Islet precursor cell (in vitro differentiated cells): ENCODE measurements around the gene CTSH.
A peak's percentile ranks its signal among the peaks of the same experiment; 100 is the strongest.

ENCODE experiments used
- DNase-seq: peaks from one replicate; pipeline ENCODE4 v3.0.0-alpha.2; 2018

CTSH gene

DNA sequence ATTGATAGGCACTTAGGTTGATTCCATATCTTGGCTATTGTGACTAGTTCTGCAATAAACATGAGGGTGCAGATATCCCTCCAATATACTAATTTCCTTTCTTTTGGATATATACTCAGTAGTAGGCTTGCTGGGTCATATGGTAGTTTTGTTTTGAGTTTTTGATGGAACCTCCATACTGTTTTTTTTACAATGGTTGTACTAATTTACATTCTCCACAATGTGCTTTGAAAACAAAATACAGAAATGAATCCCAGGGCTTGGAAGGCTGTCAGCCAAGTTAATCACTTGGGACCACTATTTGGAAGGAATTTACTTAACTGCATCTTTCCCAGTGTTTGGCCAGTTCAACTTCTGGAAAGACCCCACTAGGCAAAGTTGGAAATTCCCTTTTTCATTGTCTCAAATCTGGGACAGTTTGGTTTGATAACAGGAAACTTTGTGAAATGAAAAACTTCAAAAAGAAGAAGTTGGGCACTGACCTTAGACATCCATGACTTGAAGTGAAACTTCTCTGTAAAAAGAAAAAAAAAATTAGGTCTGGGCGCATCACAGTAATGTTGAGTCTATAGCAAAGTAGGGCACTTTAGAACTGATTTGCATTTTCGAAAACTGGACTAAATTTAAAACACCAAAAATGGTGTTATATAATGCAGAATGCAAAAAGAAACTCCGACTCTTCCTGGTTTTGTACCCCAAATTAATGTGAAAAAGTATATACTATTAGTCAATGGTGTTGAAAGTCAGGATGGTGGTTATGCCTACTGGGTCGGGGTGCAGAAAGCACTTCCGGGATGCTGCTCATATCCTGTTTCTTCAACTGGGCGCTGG is 6.0 kb downstream of the CTSH start:
- DNase-seq, result no peak

DNA sequence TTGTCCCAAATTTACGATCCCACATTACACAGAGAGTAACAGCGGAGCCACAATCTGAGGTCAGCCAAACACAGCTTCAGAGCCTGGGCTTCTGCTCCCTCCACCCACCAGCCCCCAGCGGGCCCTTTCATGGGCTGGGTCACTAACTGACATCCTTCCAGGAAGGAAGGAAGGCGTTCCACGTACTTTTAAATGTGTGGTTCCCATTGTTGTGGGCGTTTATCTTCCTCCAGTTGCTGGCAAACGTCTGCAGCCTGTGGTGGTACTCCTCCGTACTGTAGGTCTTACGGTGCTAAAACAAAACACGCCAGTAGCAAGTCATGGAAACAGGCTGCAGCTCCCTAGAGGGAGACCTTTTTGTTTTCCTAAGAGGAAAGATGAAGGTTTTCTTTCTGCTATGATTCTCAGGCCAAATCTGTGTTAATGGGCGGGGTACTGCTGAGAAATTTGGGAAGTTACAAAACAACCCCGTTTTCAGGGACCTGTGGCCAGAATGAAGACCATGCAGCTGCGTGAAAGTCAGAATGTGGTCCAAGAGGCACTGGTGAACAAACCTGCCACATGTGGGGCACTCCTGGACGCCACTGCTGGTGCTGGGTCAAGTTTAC is 7.6 kb downstream of the CTSH start:
- DNase-seq, result peak; percentile 41

DNA sequence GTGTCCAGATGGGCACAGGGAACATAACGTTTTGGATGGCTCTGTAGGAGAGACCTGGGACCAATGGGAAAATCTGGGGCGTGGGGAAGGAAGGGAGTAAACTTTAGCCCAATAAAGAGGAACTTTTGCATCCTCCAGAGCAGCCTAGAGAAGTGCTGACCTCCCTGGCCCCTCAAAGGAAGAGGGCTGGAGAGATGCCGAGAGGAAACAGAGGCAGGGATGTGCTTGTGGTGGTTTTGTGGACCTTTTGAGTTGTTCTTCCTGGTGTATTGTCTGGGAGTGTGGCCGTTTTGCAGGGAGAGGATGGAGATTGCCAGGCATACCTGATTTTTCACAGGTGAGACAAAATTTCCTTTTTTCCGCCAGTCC is 10.2 kb downstream of the CTSH start:
- DNase-seq, result no peak

DNA sequence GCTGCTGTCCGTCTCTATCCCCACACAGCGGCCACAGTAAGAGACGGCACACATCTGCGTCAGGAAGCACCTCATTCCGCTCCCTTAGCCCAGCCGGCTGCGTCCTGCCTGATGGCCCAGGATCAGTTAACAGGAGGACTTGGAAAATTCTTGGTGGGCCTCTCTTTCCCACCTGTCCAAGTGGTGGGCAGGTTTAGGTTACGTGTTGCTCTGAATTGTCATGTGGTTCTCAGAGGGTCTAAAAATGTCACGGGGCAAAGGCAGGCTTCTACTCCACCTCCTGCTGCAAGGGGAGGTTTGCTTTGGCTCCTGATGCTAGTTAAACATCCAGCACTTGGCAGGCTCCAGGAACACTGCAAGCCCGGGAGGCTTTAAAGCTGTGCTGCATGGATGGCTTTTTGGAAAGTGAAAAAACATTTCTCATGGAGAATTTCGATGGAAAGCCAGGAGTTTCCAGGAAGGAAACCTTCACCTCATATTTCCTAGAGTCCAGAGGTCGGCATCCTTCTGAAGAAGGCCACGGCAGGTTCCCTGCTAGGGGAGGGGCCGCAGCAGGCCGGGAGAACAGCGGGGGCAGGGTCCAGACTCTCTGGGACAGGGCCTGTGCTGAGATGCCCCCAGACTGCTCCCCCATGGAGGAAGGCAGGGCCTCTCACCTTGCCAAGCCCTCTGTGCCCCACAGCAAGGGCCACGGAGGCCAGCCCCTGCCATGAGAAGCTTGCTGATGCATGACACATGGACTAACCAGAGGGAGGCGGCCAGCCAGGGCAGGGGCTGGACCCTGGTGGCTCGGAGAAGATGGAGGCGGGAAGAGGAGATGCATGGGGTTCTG is 10.8 kb downstream of the CTSH start:
- DNase-seq, result peak; percentile 54

DNA sequence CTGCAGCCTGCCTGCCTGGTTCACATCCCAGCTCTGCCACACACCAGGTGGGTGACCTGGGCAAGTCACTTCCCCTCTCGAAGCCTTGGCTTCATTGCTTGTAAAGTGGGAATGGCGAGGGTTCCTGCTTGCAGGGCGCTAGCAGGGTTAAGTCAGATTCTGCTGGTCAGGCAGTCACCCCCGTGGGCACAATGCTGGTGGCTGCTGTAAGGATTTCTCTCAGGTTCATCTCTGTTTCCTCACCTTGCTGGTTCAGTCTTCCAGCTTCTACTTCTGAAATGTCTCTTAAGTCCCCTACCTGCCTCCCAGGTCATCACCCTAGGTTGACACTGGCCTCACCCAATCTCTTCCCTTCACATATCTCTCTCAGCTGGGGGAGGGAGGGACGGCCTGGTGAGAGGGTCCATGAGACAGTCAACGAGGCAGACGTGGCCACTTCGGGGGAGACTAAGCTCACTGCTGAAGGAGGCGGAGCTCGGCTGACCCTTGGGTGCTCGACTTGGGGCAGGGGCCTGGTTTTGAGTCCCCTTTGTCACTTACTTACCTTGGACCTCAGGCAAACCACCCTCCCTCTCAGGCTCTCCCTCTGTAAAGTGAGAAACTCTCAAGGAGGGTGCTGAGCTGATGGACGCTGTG is 11.5 kb downstream of the CTSH start:
- DNase-seq, result peak; percentile 42

DNA sequence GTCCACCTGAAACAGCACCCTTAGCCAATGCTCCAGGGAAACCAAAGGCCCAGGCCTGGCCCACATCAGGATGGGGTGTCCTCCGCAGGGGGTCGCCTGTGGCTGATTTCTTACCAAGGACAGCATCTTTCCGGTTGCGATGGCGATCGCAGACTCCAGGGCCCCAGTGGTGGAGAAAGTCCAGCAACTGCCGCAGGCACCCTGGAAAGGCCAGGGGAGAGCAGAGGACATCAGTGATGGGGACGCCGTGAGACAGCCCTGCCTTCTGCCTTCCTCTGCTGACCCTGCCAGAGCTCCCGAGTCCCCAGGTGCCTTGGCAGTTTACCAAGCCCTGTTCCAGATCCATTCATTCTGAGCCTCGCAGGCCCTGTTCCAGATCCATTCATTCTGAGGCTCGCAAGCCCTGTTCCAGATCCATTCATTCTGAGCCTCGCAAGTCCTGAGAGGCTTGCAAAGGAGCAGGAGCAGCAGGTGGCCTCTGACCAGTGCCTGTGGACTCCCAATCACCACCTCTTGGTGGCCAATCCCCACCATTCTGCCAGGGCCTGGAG is 12.5 kb downstream of the CTSH start:
- DNase-seq, result peak; percentile 43

DNA sequence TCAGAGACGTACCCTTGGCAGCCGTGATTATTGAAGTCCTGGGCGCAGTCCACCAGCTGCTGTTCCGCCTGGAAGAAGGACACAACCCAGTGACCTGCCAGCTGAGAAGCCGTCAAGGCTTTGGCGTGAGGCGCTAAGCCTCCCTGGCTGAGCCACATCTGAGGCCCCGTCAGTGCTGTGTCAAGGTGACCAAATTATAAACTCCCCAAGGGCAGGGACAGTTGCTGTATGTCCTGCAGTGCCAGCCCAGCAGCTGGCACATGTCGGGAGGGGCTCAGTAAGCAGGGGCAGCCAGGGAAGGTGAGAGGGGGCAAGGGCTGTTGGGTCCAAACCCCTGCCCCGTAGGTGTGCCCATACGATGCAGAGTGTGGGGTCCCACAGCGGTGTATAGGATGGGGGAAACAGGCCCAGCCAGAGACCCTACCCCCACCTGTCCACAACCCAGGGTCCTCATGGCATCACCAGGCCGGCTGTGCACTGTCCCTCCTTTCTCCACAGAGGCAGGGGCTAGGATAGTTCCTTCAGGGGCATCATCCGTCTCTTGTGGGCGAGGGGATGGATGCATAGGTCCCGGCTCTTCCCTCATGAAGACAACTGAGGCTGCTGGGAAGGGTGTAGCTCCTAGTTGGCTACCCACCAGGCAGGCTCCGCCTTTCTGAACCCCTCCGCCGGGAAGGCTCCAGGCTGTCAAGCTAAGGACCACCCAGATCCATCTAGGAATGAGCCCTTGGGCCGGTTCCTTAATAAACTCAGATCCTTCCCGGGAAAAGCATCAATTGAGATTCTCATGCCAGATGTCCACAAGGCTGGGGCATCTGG is 13.2 kb downstream of the CTSH start:
- DNase-seq, result peak; percentile 42

DNA sequence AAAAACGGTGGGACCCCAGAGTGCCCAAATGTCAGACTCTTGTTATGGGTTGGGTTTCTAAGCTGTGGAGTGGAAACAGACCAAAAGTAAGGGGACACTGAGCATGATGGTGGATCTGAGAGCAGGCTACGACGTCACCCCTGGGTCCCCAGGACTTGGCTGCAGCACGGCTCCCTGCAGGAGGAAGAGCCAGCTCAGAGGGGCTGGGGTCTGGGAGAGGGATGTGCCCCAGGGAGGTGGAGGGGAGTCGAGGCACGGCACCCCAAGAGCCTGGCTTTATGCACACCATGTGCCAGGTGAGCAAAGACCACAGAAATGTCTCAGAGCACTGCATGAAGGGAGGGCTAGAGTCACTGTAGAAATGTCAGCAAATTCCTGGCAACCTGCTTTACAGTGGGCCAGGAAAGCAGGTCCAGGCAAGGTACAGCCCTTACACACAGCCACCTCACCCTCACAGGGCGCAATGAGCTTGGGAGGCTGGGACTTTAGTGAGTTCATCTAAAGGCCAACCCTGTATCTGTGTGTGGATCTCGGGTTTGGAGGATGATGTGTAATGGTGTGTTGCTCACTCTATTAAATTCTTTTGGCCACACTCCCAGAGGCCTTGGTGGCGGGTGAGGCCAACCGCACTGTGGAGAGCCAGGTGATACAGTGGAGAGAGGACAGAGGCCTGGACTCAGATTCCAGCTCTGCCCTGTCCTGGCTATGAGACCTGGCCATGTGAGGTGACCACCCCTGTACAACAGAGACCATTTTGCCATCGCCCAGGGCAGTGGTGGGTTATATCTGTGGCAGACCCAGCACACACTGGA is 14.1 kb downstream of the CTSH start:
- DNase-seq, result peak; percentile 47

DNA sequence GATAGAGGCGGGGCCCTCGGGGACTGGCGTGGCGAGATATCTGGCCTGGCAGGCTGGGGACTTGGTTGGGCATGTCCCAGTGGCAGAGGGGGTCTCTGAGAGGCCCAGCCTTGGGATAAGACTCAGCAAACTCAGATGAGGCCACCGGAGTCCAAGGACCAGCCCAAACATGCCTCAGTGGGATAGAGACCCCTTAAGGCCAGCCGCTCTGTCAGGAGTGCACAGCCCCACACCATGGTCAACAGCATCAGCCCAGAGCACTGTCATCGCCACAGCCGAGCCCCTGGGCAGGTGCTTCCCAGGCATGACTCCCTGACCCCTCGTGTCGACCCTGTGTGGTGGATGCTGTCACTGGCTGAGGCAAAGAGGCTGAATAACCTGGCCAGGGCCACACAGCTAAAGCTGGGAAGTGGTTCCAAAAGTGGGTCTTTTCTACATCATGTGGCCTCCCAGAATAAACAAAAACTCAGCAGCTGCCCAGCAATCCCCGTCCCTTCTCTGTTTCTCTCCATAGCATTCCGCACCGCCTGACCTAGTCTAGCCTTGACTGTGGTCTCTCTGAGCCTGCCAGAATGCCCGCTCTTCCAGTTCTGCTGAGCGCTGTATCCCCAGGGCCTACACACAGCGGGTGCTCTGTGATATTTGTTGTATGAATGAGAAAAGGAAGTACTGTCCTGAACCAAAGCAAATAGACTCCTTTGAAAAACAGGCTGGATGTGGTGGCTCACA is 15.1 kb downstream of the CTSH start:
- peak; percentile 50 for DNase-seq

DNA sequence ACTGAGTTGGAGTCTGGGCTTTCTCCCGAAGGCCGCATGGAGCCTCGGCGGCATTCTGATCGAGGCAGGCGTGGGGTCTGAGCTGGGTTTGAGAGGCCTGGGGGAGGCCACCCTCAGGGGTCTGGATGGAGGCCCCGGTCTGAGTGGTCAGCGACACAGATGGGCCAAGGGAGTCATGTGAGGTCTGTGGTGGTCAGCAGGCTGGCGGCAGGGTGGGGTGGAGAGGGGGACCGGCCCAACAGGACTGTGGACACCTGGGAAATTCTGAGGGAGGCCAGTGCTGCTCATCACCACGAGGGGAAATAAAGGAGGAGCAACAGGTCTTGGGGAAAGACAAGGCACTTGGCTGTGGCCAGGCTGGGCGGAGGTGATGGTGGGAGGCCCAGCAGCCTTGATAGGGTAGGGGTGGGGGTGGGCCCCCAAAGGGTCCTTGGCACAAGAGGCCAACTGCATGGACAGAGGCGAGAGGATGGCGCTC is 16.2 kb downstream of the CTSH start:
- no peak for DNase-seq

DNA sequence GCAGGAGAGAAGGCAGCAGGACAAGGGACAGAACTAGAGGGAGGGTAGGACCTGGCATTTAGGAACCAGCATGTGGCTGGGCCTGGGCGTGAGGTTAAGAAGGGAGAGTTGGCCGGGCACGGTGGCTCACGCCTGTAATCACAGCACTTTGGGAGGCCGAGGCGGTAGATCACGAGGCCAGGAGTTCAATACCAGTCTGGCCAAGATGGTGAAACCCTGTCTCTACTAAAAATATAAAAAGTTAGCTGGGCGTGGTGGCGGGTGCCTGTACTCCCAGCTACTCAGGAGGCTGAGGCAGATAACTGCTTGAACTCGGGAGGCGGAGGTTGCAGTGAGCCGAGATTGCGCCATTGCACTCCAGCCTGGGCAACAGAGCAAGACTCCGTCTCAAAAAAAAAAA is 16.7 kb downstream of the CTSH start:
- DNase-seq, result peak; percentile 42

DNA sequence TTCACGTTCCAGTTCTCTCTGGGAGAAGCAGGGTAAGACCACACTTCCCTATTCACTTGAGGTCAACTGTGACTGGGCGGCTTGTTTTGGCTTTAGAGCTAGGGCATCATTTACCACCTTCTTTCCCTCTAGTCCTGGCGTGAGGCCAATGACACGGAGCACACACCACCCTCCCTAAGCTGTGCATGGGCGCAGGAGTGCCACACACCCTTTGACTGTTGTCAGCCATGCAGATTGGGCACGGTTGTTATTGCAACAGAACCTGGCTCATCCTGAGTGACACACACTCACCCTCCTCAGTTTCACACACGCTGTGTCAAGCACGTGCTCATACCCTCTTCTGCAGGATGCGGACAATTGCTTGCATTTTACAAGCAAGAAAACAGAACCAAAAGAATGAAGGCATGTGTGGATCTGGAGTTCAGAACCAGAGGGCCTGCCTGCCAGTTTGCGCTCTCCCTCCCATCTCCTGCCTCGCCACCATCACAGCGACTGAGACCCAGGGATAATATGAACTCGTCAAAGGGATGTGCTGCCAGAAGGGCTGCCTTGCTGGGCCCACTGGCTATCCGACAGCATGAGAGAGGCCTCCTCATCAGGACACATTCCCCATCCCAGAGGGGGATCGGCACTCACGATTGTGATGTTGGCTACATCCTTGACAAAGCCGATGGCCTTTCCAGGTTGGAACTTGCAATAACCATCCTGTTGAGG is 17.6 kb downstream of the CTSH start:
- DNase-seq, result peak; percentile 48

DNA sequence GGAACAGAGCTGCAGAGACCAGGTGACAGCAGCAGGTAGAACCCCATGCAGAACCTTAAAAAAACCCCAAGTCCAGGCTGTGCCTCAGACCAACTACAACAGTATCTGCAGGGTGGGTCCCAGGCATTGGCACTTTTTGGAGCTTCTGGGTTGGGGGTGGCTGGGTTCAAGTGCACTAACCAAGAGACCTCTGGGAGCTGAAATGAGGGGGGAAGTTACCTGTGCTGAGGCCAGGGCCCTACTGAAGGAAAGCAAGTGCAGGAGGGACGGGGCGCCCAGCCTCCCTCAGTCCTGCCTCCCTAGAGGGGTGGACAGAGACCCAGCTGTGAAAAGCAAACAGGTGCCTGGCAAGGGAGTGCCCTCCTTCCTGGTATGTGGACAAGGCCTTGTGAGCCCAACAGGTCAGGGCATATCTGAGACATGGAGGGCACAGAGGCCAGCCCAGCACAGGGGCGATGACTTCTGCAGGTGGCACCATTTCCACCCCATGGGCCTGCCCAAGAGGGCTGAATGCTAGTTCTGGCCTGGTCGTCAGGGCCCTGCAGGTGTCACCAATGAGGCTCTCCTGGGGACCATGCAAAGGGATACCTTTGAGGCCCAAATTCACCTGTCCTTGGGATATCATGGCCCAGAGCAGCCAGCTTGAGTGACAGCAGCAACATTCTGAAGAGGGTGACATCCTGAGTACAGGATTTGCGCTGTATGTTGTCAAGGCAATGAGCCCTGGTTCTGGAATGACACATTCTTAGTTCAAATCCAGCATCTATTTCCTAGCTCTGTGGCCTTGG is 18.7 kb downstream of the CTSH start:
- peak; percentile 52 for DNase-seq

DNA sequence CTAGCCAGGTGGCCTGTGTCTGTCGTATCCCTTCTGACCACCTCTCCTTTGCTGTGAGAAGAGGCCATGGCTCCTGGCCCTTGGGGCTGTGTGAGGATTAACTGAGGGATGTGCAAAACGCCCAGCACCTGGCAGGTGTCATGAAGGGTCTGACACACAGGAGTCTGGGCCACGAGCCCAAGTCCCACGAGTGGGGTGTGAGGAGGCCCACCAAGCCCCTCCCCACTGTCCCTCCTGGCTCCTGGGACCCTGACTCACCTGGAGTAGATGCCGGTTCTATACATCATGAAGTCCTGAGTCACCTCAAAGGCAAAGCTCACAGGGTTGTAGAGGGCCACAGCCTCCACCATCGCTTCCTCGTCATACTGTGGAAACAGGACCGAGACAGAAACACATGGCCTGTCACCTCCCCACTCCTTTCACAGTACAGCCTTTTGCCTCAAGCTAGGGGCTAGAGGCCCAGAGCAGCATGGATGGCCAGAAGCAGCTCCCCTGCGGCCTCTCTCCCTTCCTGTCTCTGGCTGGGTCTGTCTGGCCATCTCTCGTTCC is 19.7 kb downstream of the CTSH start:
- DNase-seq, result peak; percentile 41

DNA sequence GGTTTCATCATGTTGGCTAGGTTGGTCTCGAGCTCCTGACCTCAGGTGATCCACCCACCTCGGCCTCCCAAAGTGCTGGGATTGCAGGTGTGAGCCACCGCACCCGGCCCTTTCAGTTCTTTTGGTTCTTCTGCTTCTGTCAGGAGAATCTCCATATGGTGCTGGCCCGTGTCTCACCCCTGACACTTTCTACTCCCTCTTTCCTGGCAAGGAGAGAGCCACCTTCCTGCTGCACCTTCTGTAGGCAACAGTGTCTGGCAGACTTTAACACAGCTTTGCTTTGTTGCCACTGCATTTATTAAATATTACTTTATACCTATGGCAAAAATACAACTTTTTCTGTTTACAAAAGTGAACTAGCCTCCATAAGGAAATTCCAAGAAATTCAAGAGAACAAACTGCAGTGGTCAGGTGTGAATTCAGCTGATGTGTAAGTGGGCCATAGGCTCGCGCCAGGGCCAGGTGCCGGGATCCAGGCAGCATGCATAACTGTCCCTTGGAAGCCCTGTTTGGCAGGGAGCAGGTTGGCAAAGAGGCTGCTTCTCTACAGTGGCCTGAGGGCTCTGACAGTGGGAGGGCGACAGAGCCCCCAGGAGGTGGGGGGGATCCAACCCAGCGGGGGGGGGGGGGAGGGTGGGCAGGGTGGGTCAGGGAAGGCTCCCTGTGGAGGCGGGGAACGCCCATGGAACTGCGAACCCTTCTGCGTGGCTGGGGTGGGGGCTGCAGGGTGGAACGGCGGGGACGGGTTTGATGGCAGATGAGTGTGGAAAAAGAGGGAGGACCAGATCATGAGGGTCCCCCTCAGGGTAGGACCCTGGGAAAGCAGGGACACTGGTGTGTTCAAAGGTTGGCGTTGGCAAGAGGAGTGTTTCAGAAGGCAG is 21.1 kb downstream of the CTSH start:
- DNase-seq, result peak; percentile 29

DNA sequence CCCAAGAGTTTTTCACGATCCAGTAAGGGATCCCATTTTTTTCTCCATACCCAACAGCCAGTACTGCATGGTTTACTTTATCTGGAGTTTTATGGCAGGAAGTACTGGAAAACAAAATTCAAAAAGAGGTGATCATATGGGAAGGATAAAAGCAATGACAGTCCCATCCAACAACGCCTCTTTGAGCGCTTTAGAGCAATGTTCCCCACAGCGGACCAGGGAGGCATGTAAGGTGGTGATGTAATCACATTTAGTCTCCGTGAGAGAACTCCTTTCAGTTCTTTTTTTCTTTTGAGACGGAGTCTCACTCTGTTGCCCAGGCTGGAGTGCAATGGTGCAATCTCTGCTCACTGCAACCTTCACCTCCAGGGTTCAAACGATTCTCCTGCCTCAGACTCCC is 21.8 kb downstream of the CTSH start:
- DNase-seq, result no peak

DNA sequence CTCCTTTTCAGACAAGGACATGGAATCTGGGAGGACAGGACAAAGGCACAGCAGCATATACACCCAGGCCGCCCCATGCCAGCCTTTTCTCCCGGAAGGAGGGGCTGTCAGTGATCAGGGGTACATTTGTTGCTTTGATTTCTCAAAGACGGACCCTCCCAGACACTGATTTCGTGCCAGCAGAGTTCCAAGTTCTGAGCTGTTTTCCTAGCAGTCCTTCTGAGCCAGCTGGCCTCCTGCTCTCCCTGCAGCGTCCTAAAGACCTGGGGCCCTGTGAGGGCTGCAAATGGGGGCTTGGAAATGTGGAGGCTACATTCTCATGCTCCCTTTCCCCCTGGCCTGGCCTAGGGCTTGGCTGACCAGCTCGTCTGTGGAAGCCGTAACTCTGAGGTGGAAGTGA is 22.3 kb downstream of the CTSH start:
- DNase-seq, result peak; percentile 44
